DND-41 (cell line): Measurements from ENCODE around the gene CST5.

Experiments used
- EZH2 ChIP-seq: IDR thresholded peaks from 3 replicates; pipeline ENCODE4 v1.6.1; 2012; ENCODE audit warnings: borderline replicate concordance, low read depth, mild to moderate bottlenecking, moderate library complexity, low read length, inconsistent platforms; ENCODE audit not compliant: severe bottlenecking
- TF ChIP-seq, protein P1 (sequence below): IDR thresholded peaks from 2 replicates; pipeline ENCODE4 v1.5.1; 2012; ENCODE audit warnings: borderline replicate concordance, low read length, moderate library complexity, mild to moderate bottlenecking; ENCODE audit not compliant: poor library complexity, severe bottlenecking; ENCODE audit errors: extremely low read depth

DNA sequence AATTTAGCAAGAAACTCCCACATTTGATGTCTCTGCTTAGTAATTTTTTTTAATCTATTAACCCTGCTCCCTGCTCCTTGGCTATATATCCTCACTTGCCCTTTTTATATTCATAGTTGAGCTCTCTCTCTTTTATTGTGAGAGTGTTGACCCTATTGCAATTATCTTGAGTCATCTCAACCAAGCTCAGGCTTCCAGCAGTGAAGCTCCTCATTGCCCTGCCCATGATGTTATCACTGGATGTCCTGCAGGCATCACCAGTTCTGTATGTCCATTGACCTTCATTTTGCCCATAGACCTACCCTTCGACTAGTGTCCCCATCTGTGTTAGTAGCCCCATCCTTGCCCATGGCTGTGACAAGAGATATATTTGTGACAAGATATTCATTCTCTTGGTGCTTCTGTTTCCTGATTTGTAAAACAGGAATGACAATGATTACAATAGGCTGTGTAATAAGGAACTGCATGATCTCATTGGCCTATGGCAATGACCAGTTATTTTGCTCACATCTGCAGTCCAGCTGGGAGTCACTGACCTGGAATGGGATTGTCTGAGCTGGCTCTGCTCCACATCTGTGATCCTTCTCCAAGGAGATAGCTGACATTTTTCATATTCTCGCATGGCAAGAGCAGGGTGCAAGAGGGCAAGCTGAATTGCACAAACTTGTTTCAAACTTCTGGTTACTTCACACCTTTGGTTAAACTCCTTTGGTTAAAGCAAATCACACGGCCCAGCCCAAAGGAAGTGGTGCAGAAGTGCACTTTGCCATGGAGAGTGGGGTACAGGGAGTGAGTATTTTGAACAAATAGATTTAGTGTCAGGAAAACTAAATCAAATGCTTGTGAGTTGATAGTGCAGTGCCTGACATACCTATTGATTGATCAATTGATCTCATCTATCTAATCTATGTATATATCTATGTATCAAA lies 47.7 kb upstream of the CST5 start:
- TF ChIP-seq, protein P1, sequence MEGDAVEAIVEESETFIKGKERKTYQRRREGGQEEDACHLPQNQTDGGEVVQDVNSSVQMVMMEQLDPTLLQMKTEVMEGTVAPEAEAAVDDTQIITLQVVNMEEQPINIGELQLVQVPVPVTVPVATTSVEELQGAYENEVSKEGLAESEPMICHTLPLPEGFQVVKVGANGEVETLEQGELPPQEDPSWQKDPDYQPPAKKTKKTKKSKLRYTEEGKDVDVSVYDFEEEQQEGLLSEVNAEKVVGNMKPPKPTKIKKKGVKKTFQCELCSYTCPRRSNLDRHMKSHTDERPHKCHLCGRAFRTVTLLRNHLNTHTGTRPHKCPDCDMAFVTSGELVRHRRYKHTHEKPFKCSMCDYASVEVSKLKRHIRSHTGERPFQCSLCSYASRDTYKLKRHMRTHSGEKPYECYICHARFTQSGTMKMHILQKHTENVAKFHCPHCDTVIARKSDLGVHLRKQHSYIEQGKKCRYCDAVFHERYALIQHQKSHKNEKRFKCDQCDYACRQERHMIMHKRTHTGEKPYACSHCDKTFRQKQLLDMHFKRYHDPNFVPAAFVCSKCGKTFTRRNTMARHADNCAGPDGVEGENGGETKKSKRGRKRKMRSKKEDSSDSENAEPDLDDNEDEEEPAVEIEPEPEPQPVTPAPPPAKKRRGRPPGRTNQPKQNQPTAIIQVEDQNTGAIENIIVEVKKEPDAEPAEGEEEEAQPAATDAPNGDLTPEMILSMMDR, result no peak
- TF ChIP-seq EZH2, result no peak
